HG03045 (cell line): ENCODE results near the gene FCRL5.
A peak's percentile ranks its signal among the peaks of the same experiment; 100 is the strongest.
"Not testable (repeated sequence)": the region's sequence is repeated elsewhere in the genome, so short reads cannot be mapped to it uniquely, and the experiment has no call there.

Source experiments
- ATAC-seq: cut with Tn5 transposase; IDR thresholded peaks from one replicate; pipeline ENCODE4 v1.9.1; 2021; ENCODE audit warnings: mild to moderate bottlenecking, moderate library complexity; ENCODE audit not compliant: unreplicated experiment

FCRL5 gene

GRCh38 chr1:157551694-157552693 lies at the start of gene FCRL5:
FCRL5 (minus strand) TSS chr1:157552515; CDS start chr1:157552362, 153 bp downstream.
- ATAC-seq = peak; percentile 68

- ATAC-seq = no peak
Observed at GRCh38 chr1:157600236-157600635, 47.9 kb upstream of the FCRL5 start.

- peak; percentile 31 for ATAC-seq
Observed at GRCh38 chr1:157597959-157598667, 45.8 kb upstream of the FCRL5 start, which contains the start of gene FCRL4. FCRL4 (minus strand) TSS chr1:157598085; CDS start chr1:157597944, 141 bp downstream.

DNA sequence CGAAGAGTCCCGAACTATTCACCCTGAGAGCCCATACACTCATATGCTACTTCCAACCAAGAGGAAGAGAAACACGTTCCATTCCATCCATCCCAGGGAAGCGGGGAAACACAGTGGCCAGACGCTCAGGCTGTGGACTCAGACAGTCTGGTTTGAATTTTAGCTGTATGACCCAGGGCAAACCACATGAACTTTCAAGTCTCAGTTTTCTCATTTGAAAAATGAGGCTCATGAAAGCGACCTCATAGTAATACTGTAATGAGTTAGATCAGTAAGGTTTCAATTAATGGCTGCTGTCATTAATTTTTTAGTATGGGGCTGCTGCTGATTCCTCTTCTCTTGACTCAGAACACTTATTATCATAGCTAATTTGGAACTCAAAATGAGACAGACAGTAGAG lies 44.1 kb upstream of the FCRL5 start:
- peak; percentile 50 for ATAC-seq

GRCh38 chr1:157595356-157595755 lies 43.0 kb upstream of the FCRL5 start:
- peak; percentile 71 for ATAC-seq

- no peak for ATAC-seq
Observed at GRCh38 chr1:157585984-157586383, 33.7 kb upstream of the FCRL5 start.

GRCh38 chr1:157584503-157584902 lies 32.2 kb upstream of the FCRL5 start:
- ATAC-seq = no peak

- no peak for ATAC-seq
Observed at GRCh38 chr1:157580828-157581210, 28.5 kb upstream of the FCRL5 start.

GRCh38 chr1:157580179-157580827 lies 28.0 kb upstream of the FCRL5 start:
- ATAC-seq = no peak

GRCh38 chr1:157577420-157577819 lies 25.1 kb upstream of the FCRL5 start:
- no peak for ATAC-seq

- ATAC-seq = peak; percentile 39
Observed at GRCh38 chr1:157575744-157576143, 23.4 kb upstream of the FCRL5 start.

GRCh38 chr1:157574836-157575235 lies 22.5 kb upstream of the FCRL5 start:
- no peak for ATAC-seq

DNA sequence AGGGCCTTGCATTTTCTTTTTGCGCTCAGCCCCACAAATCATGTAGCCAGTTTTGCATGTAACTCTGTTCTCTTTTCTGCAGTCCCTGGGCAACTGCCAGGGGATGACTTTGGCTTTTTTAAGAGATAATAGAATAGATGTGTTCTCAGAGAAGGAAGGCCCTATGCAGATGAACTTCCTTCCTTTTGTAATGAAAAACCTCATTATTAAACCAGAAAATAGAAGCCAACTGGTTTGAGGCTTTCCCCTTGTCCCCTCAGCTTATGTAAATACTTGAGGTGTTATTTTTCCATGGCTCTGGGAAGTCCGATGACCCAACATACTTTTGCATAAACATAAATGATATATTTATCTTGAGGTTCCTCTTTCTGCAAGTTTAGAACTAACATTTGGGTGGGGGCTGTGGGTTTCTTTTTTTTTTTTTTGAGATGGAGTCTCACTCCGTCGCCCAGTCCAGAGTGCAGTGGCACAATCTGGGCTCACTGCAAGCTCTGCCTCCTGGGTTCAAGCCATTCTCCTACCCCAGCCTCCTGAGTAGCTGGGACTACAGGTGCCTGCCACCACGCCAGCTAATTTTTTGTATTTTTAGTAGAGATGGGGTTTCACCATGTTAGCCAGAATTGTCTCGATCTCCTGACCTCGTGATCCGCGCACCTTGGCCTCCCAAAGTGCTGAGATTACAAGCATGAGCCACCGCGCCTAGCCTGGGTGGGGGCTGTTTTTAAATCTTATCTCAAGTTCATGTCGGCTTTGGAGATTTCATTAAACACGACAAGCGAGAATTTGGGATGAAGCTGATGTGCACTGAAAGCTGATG lies 14.4 kb upstream of the FCRL5 start:
- no peak for ATAC-seq

- peak; percentile 54 for ATAC-seq
Observed at GRCh38 chr1:157562515-157562914, 10.2 kb upstream of the FCRL5 start.

GRCh38 chr1:157558119-157558518 lies 5.8 kb upstream of the FCRL5 start:
- no peak for ATAC-seq

- not testable (repeated sequence) for ATAC-seq
Observed at GRCh38 chr1:157548081-157548480, 4.2 kb downstream of the FCRL5 start.

- no peak for ATAC-seq
Observed at GRCh38 chr1:157542676-157543075, 9.6 kb downstream of the FCRL5 start.

- ATAC-seq = no peak
Observed at GRCh38 chr1:157540852-157541251, 11.5 kb downstream of the FCRL5 start.

DNA sequence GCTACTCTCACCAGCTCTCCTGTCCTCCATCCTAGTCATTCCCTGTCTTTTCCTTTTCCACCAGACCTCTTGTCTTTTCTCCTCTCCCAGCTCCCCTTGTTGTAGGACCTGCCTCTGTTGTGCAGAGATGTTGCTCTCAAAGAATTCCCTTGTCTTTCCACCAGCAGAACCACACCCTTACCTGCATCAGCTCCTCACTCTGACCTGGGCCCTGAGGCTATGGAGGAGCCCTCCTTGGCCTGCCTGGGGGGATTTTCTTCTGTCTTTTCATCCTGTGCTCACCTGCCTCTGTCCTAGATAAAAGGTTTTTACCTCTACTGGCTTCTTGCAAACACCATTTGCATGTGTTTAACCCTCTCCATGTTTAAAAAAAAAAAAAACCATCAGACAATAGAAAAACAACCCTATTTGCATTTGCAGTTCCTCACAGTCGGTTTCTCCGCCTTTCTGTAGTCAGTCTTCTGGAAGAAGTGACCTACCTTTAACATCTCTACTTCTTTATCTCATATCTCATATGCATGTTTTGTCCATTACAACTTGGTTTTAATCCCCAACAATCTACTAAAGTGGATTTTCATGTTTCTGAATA lies 12.1 kb downstream of the FCRL5 start:
- no peak for ATAC-seq

DNA sequence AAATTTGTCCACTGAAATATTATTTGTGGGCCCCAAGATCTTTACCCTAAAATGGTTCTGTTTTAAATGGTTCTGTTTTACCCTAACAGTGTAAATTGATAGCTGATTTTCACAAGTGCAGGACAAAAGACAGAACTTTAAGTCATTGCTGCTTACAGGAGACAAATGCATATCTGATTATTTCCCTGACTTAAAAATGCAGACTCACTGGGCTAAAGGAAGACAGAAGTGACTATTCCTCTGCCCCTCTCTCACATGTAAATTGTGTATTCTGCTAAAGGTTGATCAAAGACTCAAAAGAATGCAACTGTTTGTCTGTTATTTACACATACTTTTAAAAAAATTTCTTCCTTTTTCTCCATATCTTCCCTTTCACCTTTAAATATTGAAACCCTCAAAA lies 12.7 kb downstream of the FCRL5 start:
- no peak for ATAC-seq
